DMS 273 treated with DMSO at 0.1 percent for 48 hours (cell line): ENCODE results near the gene MAPK8IP1.
A peak's percentile ranks its signal among the peaks of the same experiment; 100 is the strongest.
"Not testable (repeated sequence)": the region's sequence is repeated elsewhere in the genome, so short reads cannot be mapped to it uniquely, and the experiment has no call there.

Experiments
- DNase-seq: peaks from one replicate; lab custom pipeline; 2025; lab: John Stamatoyannopoulos, UW

MAPK8IP1 gene

DNA sequence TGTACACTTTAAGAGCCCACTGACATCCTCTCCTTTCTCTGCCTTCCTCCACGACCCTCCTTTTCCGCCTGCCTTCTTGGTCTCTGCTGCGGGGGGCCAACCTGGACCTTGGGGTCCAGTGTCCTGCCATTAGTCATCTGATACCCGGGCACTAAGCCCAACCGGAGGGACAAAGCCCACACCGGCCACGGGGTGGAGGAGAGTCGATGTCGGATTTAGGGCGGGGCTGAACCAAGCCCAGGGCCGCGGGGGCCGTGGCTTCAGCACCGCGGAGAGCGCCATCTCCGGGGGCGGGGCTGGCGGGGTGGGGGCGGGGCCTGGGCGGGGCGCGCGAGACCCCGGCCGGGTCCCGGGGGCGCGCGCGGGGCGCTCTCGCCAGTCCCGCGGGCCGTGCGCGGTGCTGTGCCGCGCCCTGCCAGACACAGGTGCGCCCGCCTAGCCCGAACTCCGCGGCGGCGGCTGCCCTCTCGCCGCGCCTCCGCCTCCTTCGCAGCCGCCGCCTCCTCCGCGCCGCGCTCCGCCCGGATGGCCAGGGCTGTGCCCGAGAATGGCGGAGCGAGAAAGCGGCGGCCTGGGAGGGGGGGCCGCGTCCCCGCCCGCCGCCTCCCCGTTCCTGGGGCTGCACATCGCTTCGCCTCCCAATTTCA, at the start of gene MAPK8IP1:
MAPK8IP1 (plus strand) TSS at position 378 of the 647 bp plus-strand sequence; CDS start at position 548, 170 bp downstream.
- no peak for DNase-seq

DNA sequence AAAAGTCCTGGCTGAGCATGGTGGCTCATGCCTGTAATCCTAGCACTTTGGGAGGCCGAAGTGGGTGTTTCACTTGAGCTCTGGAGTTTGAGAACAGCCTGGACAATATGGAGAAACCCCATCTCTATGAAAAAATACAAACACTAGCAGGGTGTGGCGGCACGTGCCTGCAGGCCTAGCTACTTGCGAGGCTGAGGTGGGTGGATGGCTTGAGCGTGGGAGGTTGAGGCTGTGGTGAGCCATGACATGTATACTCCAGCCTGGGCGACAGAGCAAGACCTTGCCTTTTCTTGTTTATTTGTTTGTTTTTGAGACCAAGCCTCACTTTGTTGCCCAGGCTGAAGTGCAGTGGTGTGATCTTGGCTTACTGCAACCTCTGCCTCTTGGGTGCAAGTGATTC, 46.2 kb upstream of the MAPK8IP1 start:
- DNase-seq = no peak

DNA sequence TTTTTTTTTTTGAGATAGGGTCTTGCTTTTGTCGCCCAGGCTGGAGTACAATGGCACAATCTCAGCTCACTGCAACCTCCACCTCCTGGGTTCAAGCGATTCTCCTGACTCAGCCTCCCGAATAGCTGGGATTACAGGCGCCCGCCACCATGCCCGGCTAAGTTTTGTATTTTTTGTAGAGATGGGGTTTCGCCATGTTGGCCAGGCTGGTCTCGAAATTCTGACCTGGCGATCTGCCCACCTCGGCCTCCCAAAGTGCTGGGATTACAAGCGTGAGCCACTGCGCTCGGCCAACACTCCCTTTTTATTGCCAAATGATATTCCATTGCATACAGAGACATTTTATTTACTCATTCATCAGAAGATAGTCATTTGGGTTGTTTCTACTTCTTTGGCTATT, 45.2 kb upstream of the MAPK8IP1 start:
- DNase-seq = not testable (repeated sequence)

DNA sequence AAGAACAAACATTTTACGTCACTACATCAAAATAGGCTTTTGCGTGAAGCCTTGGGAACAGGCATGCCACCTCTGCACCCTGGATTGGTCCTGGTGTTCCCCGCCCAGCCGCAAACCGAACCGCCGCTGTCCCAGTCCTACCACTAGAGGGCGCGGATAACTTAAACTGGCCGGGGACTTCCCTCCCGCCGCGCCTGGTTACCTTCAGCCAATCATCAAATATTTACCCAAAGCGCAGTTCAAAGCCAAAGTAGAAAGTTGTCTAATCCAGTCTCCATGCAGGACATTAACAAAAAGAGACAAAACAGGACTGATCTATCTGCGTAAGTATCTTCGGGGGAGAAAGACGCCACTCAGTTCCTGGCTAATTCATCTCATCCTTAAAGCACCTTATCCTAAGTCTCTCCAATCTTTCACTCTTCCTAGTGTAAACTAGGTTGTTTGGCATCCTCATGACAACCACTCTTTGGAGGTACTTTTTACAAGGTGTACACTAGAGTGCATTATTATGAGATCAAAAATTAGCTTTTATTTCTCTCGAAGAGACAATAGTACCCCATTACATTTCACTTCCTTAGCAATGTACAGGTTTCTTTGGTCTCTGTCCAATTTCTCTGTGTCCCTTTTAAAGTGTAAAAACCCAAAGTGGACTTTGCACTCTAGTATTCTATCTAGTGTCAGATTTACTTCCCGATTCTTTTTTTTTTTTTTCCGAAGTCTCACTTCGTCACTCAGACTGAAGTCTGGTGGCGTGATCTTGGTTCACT, 42.1 kb upstream of the MAPK8IP1 start:
- peak; percentile 8 for DNase-seq

DNA sequence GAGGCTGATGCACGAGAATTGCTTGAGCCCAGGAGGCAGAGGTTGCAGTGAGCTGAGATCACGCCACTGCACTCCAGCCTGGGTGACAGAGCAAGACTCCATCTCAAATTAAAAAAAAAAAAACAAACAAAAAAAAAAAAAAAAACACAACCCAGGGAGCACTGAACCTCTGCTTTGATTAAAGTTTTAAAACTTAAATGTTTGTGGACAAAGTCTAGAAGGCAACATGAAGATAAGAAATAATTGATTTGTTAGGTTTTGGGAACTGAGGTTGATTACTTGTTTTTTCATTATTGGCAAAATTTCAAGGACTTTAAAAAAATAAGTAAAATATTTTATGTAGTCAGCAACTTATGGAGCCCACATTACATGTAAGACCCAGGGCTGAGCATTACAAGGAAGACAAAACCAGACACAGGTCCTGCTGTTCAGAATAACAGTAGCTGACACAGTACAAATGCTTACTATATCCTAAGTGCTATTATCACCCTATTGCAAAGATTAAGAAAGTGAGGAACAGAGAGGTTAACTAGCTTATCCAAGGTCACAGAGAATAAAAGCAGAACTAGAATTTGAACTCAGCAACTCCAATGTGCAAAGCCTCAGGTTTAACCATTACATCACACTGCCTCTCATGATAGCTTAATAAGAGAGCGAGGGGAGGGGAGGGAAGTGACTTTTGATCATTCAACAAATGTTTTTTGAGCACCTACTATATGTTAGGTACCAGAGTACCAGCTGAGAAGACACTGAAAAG, 40.5 kb upstream of the MAPK8IP1 start:
- no peak for DNase-seq

DNA sequence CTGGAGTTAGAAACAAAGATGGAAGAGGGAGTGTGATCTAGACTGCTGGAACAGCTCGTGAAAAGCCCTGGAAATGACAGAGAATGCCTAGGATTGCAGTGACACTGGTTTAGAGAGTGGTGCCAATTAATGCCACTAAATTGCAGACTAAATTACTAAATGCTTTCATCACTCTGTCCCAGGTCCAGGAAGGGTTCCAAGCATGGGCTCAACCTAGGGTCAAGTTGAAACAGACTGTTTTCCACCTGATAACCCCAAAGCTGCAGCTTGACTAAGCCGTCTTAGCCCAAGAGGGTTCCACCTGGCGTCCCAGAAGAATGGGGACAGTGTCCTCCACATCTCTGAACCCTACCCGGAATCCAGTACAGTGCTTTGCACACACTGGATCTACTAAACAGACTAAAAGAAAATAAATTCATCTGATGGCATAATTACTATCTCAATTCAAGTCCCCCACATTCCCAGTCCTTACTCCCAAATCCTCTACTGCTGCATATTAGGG, 39.2 kb upstream of the MAPK8IP1 start:
- no peak for DNase-seq

DNA sequence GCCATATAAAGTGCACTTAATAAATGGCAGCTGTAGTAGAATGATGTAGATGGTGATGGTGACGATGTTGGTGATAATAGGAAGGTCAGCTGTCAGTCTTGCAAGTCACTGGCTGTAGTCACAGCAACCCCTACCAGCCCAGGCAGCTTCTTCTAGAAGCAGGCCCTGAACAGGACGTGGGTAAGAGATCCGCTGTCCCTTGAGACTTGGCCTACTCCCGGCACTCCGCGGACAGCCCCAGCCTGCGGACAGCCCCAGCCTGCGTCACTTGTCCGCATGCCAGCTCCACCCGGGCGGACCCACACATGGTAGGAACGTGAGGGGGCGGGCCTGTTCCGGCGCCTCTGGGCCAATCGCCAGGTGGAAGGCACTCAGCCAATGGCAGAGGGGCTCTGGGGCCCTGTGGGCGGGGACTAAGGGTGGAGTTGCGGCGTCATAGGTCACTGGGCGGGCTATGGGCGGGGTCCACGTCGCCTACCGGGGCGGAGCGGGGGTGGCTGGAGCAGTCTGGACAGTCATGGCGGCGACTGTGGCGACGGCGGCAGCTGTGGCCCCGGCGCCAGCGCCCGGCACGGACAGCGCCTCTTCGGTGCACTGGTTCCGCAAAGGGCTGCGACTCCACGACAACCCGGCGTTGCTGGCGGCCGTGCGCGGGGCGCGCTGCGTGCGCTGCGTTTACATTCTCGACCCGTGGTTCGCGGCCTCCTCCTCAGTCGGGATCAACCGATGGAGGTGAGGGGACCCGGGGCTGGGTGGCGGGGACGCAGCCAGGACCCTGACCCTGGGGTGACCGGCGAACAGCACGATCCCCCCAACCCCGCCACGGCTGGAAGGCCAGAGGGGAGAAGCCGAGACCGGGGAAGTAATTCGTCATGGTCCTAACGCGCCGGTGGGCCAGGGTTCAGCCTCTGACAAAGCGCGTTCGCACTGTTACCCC, 38.2 kb upstream of the MAPK8IP1 start, which contains the start of gene CRY2:
CRY2 (plus strand) TSS at position 502 of the 937 bp plus-strand sequence; CDS start at position 518, 16 bp downstream.
- DNase-seq = peak; percentile 75

DNA sequence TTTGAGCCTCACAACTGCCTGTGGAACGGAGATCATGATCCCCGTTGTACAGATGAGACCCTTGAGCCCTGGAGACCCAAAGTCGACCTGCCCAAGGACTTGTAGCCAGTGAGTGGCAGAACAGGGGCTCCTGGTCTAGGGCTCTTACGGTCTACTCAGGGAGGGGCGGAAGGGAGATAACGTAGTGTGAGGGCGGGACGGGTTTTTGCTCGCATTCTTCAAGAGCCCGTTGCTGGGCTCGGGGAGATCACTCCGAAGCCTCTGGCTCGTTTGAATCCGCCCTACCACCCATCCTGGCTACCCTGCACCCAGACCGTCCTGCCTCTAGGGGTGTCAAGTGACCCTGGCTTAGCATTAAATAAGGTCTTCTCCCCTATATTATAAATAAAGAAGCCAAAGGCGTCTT, 37.5 kb upstream of the MAPK8IP1 start:
- DNase-seq = no peak

DNA sequence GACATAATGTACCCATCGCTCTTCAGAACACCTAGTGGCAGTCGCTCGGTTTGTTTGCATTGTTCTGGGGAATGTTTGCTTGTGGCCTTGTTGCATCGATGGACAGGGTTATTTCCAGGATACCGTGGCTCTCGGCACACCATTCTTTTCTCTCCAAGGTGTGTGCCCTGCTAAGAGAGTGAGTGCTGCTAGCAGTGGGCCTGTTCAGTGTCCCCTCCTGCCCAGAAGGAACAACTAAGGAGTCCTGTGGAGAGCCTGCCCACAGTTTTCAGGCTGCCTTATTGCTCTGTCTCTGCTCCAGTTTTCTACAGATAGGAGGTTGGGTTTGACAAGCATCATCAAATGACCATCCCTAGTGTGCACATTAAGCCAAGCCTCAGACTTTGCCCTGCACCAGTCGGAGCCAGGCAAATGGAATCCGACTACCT, 36.8 kb upstream of the MAPK8IP1 start:
- no peak for DNase-seq

DNA sequence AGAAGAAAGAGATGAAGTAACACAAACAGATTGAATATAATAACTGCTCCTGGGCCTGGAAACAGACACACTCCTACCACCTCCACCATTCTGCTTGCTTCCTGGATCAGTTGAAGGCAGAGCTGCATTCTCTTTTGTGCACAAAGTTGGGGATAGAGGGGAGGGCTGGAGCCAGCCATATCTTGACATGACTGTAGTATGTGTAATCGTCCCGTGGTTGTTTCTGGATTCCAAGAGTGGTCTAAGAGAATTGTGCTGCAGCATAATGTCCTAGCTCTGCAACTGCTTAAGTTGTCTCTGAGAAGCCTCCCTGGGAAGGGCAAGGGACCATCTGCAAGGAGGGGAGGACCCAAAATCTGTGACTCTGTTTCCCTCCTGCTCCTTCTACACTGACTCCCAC, 35.0 kb upstream of the MAPK8IP1 start:
- DNase-seq = no peak

DNA sequence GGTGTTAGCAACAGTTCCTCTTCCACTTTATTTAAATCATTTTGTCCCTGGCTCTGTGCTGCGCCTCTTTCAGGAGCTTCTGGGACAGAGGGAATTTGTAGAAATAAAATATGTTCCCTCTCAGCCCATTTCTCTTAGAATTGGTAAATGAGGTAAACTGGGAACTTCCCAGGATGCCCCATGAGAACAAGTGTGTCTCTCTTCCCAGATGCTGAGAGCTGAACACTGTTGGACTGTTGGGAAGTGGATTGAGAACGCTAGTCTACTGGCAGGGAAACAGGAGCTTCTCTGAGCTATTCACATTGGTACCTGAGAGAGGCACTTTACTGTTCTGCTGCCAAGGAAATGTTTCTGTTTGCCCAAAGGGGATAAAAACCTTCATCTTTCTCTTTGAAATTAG, 34.2 kb upstream of the MAPK8IP1 start:
- DNase-seq = no peak

DNA sequence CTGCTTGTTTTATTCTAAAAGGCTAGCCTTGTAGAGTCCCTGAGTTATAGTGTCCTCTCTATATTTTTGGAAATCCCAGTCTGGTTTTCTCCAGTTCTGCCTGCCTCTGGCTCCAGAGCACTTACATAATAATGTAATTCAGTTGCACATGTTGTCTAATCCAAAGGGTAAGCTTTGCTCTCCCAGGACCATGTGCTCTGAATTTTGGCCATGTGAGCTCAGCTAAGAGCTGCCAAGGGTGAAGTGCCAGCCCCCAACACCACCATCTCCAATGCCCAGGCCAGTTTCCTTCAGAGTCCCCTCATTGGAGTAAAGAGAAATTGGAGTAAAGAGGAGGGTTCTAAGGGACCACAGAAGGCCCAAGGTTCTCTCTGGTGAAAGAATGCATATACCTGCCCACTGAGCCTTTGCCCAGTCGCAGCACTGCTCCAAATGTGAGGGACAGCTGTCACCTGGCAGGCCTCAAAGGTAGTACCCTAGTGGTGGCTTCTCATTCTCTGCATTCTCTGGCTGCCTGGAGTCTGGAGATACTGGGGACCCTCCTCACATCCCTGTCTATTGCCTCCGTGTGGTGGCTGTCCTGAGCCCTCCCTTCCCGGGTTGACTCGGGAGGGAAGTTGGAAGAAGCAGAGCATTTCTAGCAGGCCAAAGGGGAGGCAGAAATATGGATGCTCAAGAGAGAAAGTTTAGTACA, 33.3 kb upstream of the MAPK8IP1 start:
- no peak for DNase-seq

DNA sequence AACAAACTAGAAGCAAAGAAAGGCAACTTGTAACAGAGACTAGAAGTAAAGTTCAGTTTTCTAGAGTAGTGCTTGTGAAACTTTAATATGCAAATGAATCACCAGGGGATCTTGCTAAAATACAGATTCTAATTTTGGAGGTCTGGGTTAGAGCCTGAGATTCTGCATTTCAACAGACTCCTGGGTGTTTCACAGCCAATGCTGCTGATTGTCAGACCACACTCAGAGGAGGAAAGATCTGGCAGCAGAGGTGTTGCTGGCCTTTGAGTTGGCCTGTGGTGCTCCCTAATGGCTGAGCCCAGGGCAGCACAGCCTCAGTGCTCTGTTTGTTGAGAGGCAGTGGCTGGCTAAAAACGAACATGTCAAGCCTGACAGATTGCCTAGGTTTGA, 32.7 kb upstream of the MAPK8IP1 start:
- no peak for DNase-seq

DNA sequence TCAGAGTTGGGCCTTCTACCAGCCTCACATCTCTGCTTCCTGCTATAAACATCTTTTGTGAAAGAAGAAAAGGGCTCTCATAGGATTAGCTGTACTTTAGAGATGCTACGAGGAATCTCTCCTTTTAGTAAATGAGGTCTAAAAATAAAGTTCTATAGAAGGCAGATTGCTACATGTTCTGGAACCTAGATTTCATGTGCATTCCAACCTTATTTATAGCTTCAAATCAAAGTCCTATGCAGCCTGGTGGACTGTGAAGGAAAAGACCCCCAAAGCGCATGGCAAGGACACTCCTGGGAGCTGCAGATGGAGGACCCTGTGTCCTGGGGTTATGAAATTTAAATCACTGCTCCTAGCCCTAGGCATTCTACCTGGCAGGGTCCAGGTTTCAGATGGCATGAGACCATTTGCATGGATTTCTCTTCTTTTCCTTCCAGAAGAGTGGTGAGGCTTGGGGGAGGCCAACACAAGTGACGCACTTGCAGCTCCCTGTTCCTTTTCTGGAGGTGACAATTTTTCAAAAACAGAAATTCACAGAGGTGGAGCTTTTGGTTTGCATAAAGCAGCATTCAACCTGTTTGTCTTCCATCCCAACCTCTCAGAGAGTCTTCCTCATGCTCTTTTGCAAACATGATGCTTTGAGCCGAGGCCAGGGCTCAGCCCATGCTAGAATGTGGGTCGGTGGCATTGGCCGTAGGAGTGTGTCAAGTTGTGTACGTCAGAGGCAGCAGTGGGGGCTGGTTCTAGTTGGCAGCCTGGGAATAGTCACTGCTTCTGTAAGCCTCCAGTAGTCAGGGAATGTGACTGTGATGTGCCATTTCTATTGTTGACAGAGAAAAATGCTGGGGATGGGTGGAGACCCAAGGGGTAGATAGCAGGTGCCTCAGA, 31.9 kb upstream of the MAPK8IP1 start:
- DNase-seq = no peak

DNA sequence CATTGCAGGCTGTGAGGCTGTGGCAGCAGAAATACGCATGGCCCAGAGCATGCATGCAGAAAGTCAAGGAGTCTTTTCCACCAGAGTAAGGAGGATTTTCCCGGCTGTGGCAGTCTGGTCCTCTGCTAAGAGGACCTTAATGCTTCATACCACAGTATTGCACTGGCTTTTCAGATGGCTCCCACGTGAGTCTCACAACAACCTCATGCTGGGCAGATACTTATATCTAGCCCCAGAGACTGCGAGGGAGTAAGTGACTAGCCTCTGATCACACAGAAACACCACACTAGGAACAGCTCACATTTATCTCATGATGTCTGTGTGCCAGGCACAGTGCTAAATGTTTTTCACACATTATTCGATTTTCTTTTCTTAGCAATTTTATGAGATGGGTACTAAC, 30.1 kb upstream of the MAPK8IP1 start:
- DNase-seq = no peak

DNA sequence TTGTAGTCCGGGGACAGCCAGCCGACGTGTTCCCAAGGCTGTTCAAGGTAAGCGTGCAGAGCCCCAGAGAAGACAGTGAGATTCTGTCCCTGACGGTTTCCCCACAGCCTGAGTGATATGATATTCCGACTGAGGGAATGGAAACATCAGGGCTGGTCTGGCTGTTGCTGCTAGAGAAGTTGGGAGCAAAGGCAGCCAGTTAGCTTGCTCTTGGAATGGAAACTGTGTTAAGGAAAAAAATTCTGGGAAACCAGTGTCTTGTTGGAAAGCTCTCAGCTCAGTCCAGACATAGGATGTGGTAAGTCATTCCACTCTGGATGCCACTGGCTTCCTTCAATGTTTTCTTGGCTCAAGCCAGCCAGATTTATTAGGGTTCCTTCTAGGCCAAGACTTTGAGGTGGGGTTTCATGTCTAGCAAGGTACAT, 29.4 kb upstream of the MAPK8IP1 start:
- DNase-seq = no peak

DNA sequence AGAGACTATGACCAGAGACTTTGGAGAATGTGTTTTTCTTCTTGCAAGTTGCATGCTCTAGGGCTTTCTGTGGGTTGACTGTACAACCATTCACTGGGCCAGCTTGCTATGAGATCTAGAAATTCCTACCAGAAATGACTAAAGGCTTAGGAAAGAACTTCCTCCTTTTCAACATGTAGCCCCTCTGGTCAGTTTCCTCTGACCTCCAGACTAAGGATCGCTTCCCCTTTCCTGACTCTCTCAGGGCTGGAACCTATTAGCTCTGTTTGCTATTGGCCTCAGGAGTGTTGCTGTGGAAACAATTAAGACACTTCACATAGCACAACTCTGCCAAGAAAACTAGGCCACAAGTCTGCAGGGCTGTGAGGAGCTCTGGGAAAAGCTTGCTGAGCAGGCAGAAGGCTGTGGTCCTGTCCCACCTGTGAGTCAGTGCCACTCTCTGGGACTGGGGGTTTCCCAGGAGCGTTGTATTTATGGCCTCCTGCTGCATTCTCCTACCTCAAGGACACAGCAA, 27.4 kb upstream of the MAPK8IP1 start:
- DNase-seq = no peak

DNA sequence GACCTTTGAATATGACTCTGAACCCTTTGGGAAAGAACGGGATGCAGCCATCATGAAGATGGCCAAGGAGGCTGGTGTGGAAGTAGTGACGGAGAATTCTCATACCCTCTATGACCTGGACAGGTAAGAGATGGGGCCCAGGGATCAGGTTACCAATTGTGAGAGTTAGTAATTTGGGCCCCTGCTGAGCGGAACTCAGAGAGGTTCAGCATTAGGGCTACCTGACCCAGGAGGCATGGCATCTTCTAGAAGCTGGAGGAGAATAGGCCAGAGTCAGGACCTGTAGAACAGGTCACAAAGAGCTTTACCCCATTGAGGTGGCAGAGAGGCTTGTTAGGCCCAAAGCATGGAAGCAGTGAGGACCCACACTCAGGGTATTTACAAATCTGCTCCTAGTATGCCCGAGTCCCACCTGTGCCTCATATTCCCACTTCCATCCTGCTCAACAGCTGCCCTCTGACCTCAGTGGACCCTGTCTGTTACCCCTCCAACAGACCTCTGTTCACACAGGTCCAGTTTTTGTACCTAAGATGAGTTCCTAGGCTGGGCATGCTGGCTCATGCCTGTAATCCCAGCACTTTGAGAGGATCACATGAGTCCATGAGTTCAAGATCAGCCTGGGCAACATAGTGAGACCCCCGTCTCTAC, 26.6 kb upstream of the MAPK8IP1 start:
- DNase-seq = no peak

DNA sequence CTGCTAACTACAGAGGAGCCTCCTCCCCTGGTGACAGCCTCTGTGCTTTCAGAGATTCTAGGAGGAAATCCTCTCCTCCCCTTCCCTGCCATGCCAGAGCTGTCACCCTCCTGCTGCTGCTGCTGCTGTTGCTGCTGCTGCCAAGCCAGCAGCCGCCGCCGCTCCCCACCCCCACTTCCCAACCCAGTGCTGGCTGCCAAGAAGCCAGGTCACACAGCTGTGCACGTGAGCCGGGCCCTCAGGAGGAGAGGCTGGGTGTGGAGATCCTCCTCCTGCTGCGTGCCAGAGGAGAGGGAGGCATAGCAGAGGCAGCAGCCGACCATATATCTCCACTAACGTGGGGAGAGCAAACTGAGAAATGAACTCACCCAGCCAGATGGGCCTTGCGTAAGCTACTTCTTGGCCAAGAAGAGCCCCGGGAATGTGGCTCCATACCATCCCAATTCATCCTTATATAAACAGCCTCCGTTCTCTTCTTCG, 25.8 kb upstream of the MAPK8IP1 start:
- peak; percentile 68 for DNase-seq
